OCI-LY3 (cell line): ENCODE data around the gene RAD50.

Experiments
- H2AFZ ChIP-seq: fragments of 200-600, 300-600 bp; shearing (Covaris generic); 2 replicates; pipeline ENCODE4 v1.6.0; 2014; ENCODE audit warnings: antibody characterized with exemption, low read depth, low read length
- H3K27ac ChIP-seq: fragments of 200-600, 300-600 bp; sonication (generic); 2 replicates; pipeline ENCODE4 v1.5.1; 2014; ENCODE audit warnings: mild to moderate bottlenecking, low read length, moderate library complexity, mixed read lengths
- H3K27me3 ChIP-seq: fragments of 200-600, 300-600 bp; sonication (generic); 2 replicates; pipeline ENCODE4 v1.6.1; 2014; ENCODE audit warnings: low read depth, low read length, mixed read lengths
- H3K36me3 ChIP-seq: fragments of 200-600, 300-600 bp; sonication (generic); replicated peaks from 2 replicates; pipeline ENCODE3; 2014; ENCODE audit warnings: low read depth, low read length, mixed read lengths
- H3K4me1 ChIP-seq: fragments of 300-600, 200-600 bp; sonication (generic); 2 replicates; pipeline ENCODE4 v1.6.1; 2014; ENCODE audit warnings: low read length, mixed read lengths
- H3K4me2 ChIP-seq: fragments of 200-600, 300-600 bp; sonication (generic); 2 replicates; pipeline ENCODE4 v1.6.1; 2014; ENCODE audit warnings: low read length, mixed read lengths
- H3K4me3 ChIP-seq: fragments of 300-600, 200-600 bp; sonication (generic); 2 replicates; pipeline ENCODE4 v1.5.1; 2014; ENCODE audit warnings: antibody characterized with exemption, mild to moderate bottlenecking, low read length, moderate library complexity
- H3K79me2 ChIP-seq: fragments of 300-600, 200-600 bp; shearing (Covaris generic); 2 replicates; pipeline ENCODE4 v1.6.1; 2014; ENCODE audit warnings: mild to moderate bottlenecking, low read length, mixed read lengths
- H3K9ac ChIP-seq: fragments of 300-600, 200-600 bp; shearing (Covaris generic); 2 replicates; pipeline ENCODE4 v1.6.0; 2014; ENCODE audit warnings: mild to moderate bottlenecking, low read length, moderate library complexity
- H3K9me3 ChIP-seq: fragments of 200-600, 300-600 bp; shearing (Covaris generic); 2 replicates; pipeline ENCODE4 v1.6.1; 2014; ENCODE audit warnings: low read length, mixed read lengths; ENCODE audit not compliant: insufficient read depth
- H4K20me1 ChIP-seq: fragments of 200-600, 300-600 bp; sonication (generic); 2 replicates; pipeline ENCODE4 v1.6.1; 2016; ENCODE audit warnings: low read length, mixed read lengths; ENCODE audit not compliant: insufficient read depth
- EZH2phosphoT487 ChIP-seq: fragments of 200-600 bp; shearing (Covaris generic); IDR thresholded peaks from 2 replicates; pipeline ENCODE4 v1.6.1; 2018; ENCODE audit warnings: antibody characterized with exemption, mixed run types, low read depth
- TF ChIP-seq, protein P1 (sequence below): fragments of 200-600, 300-600 bp; sonication (generic); IDR thresholded peaks from 2 replicates; pipeline ENCODE4 v1.5.1; 2014; ENCODE audit warnings: antibody characterized with exemption, low read length, low read depth

Gene RAD50

GRCh38 chr5:132549576-132549975, 7.2 kb upstream of the RAD50 start:
- Histone ChIP-seq H3K79me2 (no peaks in the 10 kb centered on the region), H3K4me1 (no peaks in the 10 kb centered on the region), H2AFZ (no peak overlapping the region), H3K27ac (no peak overlapping the region), H3K4me3 (no peak overlapping the region), H3K9me3 (no peaks in the 10 kb centered on the region), H3K36me3 (no peaks in the 10 kb centered on the region), H3K9ac (no peak overlapping the region), H3K4me2 (no peak overlapping the region), H4K20me1 (no peaks in the 10 kb centered on the region), H3K27me3 (no peaks in the 10 kb centered on the region; the same call in 1 of the 2 replicates)
- no peak for TF ChIP-seq EZH2phosphoT487
- TF ChIP-seq, protein P1, sequence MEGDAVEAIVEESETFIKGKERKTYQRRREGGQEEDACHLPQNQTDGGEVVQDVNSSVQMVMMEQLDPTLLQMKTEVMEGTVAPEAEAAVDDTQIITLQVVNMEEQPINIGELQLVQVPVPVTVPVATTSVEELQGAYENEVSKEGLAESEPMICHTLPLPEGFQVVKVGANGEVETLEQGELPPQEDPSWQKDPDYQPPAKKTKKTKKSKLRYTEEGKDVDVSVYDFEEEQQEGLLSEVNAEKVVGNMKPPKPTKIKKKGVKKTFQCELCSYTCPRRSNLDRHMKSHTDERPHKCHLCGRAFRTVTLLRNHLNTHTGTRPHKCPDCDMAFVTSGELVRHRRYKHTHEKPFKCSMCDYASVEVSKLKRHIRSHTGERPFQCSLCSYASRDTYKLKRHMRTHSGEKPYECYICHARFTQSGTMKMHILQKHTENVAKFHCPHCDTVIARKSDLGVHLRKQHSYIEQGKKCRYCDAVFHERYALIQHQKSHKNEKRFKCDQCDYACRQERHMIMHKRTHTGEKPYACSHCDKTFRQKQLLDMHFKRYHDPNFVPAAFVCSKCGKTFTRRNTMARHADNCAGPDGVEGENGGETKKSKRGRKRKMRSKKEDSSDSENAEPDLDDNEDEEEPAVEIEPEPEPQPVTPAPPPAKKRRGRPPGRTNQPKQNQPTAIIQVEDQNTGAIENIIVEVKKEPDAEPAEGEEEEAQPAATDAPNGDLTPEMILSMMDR, result no peak

GRCh38 chr5:132556153-132556762, 519 bp upstream of the RAD50 start:
- H3K4me2 ChIP-seq, result peak overlapping the region; percentile 90
- no peaks in the 10 kb centered on the region for H3K27me3 ChIP-seq
- no peaks in the 10 kb centered on the region for H3K9me3 ChIP-seq
- H3K4me3 ChIP-seq, result peak overlapping the region; percentile 99
- H3K27ac ChIP-seq, result peak overlapping the region; percentile 37
- no peaks in the 10 kb centered on the region for H4K20me1 ChIP-seq
- peaks cover 14% of the 10 kb centered on the region for H3K4me1 ChIP-seq
- peaks cover 37% of the 10 kb centered on the region for H3K79me2 ChIP-seq
- TF ChIP-seq, protein P1, result no peak
- no peak for TF ChIP-seq EZH2phosphoT487
- H2AFZ ChIP-seq, result peak overlapping the region; percentile 87
- H3K9ac ChIP-seq, result peak overlapping the region; percentile 95
- H3K36me3 ChIP-seq, result peaks cover 11% of the 10 kb centered on the region

DNA sequence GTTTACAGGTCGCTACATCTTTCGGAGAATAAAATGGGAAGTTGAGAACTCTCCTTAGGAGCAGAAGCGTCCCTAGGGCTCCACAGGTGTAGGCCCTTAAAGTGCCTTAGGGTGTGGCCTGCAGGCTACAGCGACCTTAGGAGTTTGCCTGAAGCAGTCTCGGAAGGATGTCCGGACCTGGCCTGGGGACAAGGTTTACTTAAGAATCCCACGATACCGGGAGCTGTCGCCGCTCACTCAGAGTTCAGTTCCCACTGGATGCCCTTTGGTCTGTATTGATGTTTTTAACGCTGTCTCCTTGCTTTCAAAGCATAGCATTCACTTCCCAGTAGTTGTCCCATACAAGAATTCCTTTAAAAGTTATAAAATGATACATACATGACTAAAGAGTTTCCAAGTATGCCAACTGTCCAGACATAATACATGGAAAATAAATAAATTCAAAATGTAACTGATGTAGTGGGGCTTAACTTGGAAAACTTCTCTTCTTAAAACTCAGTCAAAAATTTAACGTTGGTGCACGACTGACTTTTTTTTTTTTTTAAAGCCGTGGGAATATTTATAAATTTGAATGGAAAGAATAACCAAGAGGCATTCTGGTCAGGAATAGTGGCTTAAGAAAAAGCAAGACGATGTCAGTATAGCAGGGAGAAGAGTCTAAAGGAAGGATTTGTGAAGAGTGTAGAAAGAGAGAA, 848 bp downstream of the RAD50 start:
- H4K20me1 ChIP-seq, result peaks cover 2% of the 10 kb centered on the region; the same call in 1 of the 2 replicates
- no peaks in the 10 kb centered on the region for H3K27me3 ChIP-seq
- peak overlapping the region; percentile 62 for H2AFZ ChIP-seq
- no peak for TF ChIP-seq EZH2phosphoT487
- TF ChIP-seq, protein P1, result no peak
- peak overlapping the region; percentile 65 for H3K27ac ChIP-seq
- H3K4me2 ChIP-seq, result peak overlapping the region; percentile 90
- H3K4me3 ChIP-seq, result peak overlapping the region; percentile 99
- H3K4me1 ChIP-seq, result peaks cover 14% of the 10 kb centered on the region
- peaks cover 21% of the 10 kb centered on the region for H3K36me3 ChIP-seq
- peaks cover 49% of the 10 kb centered on the region for H3K79me2 ChIP-seq
- no peaks in the 10 kb centered on the region for H3K9me3 ChIP-seq
- peak overlapping the region; percentile 95 for H3K9ac ChIP-seq

GRCh38 chr5:132559383-132560060, 2.7 kb downstream of the RAD50 start:
- H3K4me1 ChIP-seq, result peaks cover 14% of the 10 kb centered on the region
- no peak overlapping the region for H3K4me3 ChIP-seq
- peaks cover 4% of the 10 kb centered on the region; the same call in 1 of the 2 replicates for H4K20me1 ChIP-seq
- peaks cover 53% of the 10 kb centered on the region for H3K79me2 ChIP-seq
- H3K9me3 ChIP-seq, result no peaks in the 10 kb centered on the region
- no peak overlapping the region for H3K4me2 ChIP-seq
- no peak for TF ChIP-seq EZH2phosphoT487
- TF ChIP-seq, protein P1, result no peak
- no peak overlapping the region for H3K9ac ChIP-seq
- H2AFZ ChIP-seq, result no peak overlapping the region
- peaks cover 25% of the 10 kb centered on the region for H3K36me3 ChIP-seq
- no peaks in the 10 kb centered on the region for H3K27me3 ChIP-seq
- no peak overlapping the region for H3K27ac ChIP-seq
